ENCODE data around the gene HBQ1.
"Not testable (repeated sequence)": the region's sequence is repeated elsewhere in the genome, so short reads cannot be mapped to it uniquely, and the experiment has no call there.

Gene HBQ1

GRCh38 chr16:160691-161190, 19.5 kb upstream of the HBQ1 start:
- DNase-seq (ENCODE audit: low spot score), result no peak

GRCh38 chr16:162271-162991, 17.8 kb upstream of the HBQ1 start:
- DNase-seq (ENCODE audit: low spot score), result no peak

- not testable (repeated sequence) for DNase-seq (ENCODE audit: low spot score)
These were observed 17.1 kb upstream of the HBQ1 start for GRCh38 chr16:163139-163538.

- DNase-seq (ENCODE audit: low spot score), result not testable (repeated sequence)
These were observed 16.6 kb upstream of the HBQ1 start for GRCh38 chr16:163696-164095.

GRCh38 chr16:164134-164823, 16.0 kb upstream of the HBQ1 start:
- DNase-seq (ENCODE audit: low spot score), result not testable (repeated sequence)

- no peak for DNase-seq (ENCODE audit: low spot score)
These were observed 15.3 kb upstream of the HBQ1 start for GRCh38 chr16:164827-165538.

GRCh38 chr16:165539-166374, 14.5 kb upstream of the HBQ1 start, which contains the start of gene HBM:
Gene HBM (plus strand): TSS chr16:165978. CDS start chr16:165998, 20 bp downstream.
- DNase-seq (ENCODE audit: low spot score), result no peak

- DNase-seq (ENCODE audit: low spot score), result no peak
These were observed 13.7 kb upstream of the HBQ1 start for GRCh38 chr16:166375-167121.

- DNase-seq (ENCODE audit: low spot score), result no peak
These were observed 13.1 kb upstream of the HBQ1 start for GRCh38 chr16:167122-167690.

- no peak for DNase-seq (ENCODE audit: low spot score)
These were observed 11.8 kb upstream of the HBQ1 start for GRCh38 chr16:168424-168823.

- no peak for DNase-seq (ENCODE audit: low spot score)
These were observed 11.2 kb upstream of the HBQ1 start for GRCh38 chr16:169014-169413.

GRCh38 chr16:170088-170507, 10.2 kb upstream of the HBQ1 start:
- DNase-seq (ENCODE audit: low spot score), result not testable (repeated sequence)

GRCh38 chr16:170788-171187, 9.5 kb upstream of the HBQ1 start:
- no peak for DNase-seq (ENCODE audit: low spot score)

- DNase-seq (ENCODE audit: low spot score), result not testable (repeated sequence)
These were observed 7.8 kb upstream of the HBQ1 start, which contains the start of gene HBA2 for GRCh38 chr16:172374-172941. Gene HBA2 (plus strand): TSS chr16:172876. CDS start chr16:172913, 37 bp downstream.

GRCh38 chr16:173211-173854, 6.9 kb upstream of the HBQ1 start:
- not testable (repeated sequence) for DNase-seq (ENCODE audit: low spot score)

GRCh38 chr16:173928-174769, 6.1 kb upstream of the HBQ1 start:
- not testable (repeated sequence) for DNase-seq (ENCODE audit: low spot score)

- DNase-seq (ENCODE audit: low spot score), result no peak
These were observed 5.0 kb upstream of the HBQ1 start for GRCh38 chr16:175011-175949.
